Heart right ventricle (tissue), 16 donors: ENCODE results near the gene PRR11. TPM values are rescaled to one million over a fixed set of nuclear protein-coding genes. Genes with fewer than 3 reads are reported as not detected.

Source experiments
- ATAC-seq, 8 donors: fragments of 200-7000 bp; cut with Tn5 transposase; one replicate each; pipeline ENCODE4 v1.9.1; 2020; ENCODE audit warnings: mild to moderate bottlenecking in 8 of 8, moderate library complexity in 8 of 8, moderate number of reproducible peaks in 1 of 8
- DNase-seq, 2 donors: peaks; one replicate each; pipeline ENCODE4 v3.0.0-alpha.2; 2020
- H3K27ac ChIP-seq, 10 donors: fragments of 200-600 bp; sonication (generic) in 2 of 10; one replicate each; pipeline versions ENCODE4 v1.5.0 to v1.8.0; 2020 to 2022; ENCODE audit warnings: mild to moderate bottlenecking in 3 of 10
- H3K27me3 ChIP-seq, 7 donors: fragments of 200-600 bp; one replicate each; pipeline ENCODE4 v1.8.0; 2021 to 2022; ENCODE audit warnings: mild to moderate bottlenecking in 2 of 7
- H3K36me3 ChIP-seq, 9 donors: fragments of 200-600 bp; sonication (generic) in 1 of 9; one replicate each; pipeline versions ENCODE4 v1.5.0 to v1.8.0; 2020 to 2022; ENCODE audit warnings: mild to moderate bottlenecking in 2 of 9
- H3K4me1 ChIP-seq, 9 donors: fragments of 200-600 bp; sonication (generic) in 1 of 9; one replicate each; pipeline versions ENCODE4 v1.5.0 to v1.8.0; 2020 to 2022; ENCODE audit warnings: mild to moderate bottlenecking in 4 of 9
- H3K4me3 ChIP-seq, 10 donors: fragments of 200-600 bp; sonication (generic) in 2 of 10; one replicate each; pipeline versions ENCODE4 v1.5.0 to v1.8.0; 2020 to 2022; ENCODE audit warnings: mild to moderate bottlenecking in 7 of 10, moderate library complexity in 2 of 10
- H3K9me3 ChIP-seq, 11 donors: fragments of 200-600 bp in 10 of 11; sonication (generic) in 2 of 11; one replicate each; pipeline versions ENCODE4 v1.5.0 to v1.8.0; 2013 to 2022; ENCODE audit warnings: mild to moderate bottlenecking in 2 of 11, control low read depth in 1 of 11, moderate library complexity in 1 of 11
- WGBS, 2 donors: extraction: QIAGEN DNeasy Blood & Tissue Kit; methylation state at CpG; one replicate each; pipeline ENCODE4 v1.1.7; 2013; ENCODE audit warnings: inconsistent platforms in 1 of 2; 5-methylcytosine and 5-hydroxymethylcytosine counted together
- intact Hi-C, 10 donors: fragments of 100-400 bp; cut with DNase I; formaldehyde crosslinking; loops; one replicate each; pipeline versions ENCODE4 v1.11.1 to v1.14.2; 2022
- polyA plus RNA-seq, 2 donors: library from polyadenylated mRNA; stranded (reverse); fragments of 200-250 nt; gene quantifications; one replicate each; pipeline ENCODE4 v1.2.3, GENCODE V29; 2013
- total RNA-seq, 10 donors: library from RNA; stranded (reverse); fragmentation: NEBNext Ultra II Directional in 3 of 10; extraction: Animal tissue kit (Norgen Biotek cat#: 25700) in 3 of 10; gene quantifications; one replicate each; pipeline versions ENCODE4 v1.2.1 to v1.2.4, GENCODE V29; 2021 to 2023
- TF ChIP-seq, protein P1 (sequence below), 9 donors: fragments of 200-600 bp; sonication (generic) in 2 of 9; IDR thresholded peaks; one replicate each; pipeline versions ENCODE4 v1.5.0 to v1.8.0; 2021 to 2022; ENCODE audit warnings: antibody characterized with exemption in 9 of 9, mild to moderate bottlenecking in 5 of 9, moderate library complexity in 1 of 9
- donor health status: Arrhythmogenic right ventricular cardiomyopathy.
- donor health status: ischemic (EF 13 %, LVEDD 7.1; RV severe dilation, severe dysfunction).
- donor health status: healthy with polysubstance abuse.
- donor health status: DM: no; HTN: yes; CAD: no.
- donor health status: DM: no; HTN: no; CAD: no.
- donor health status: ischemic (EF 25% LVEDD 6.9; RV normal size, moderate dysfunction).
- donor health status: ischemic (EF 25% LVEDD 5.7; RV mildly dilated, moderate dysfunction).
- donor health status: healthy.
- donor health status: DM: yes; HTN: yes; CAD: no.
- donor health status: Ischemic cardiomyopathy.
- donor health status: ischemic (EF 35%, LVEDD 5.7; RV mildly dilated, moderate dysfunction).
- donor health status: nonischemic (EF 11% LVEDD 7.7; RV severe dilation, severe dysfunction).
- donor health status: DM: yes; HTN: yes; CAD: no.
- donor health status: PGD.
- donor health status: ischemic (EF 29% LVEDD 5.4; RV normal size, mild dysfunction).
- donor health status: nonischemic (EF 23%, LVEDD 6.1; RV moderate dilation, normal function).

The PRR11 gene
- total and polyA plus RNA-seq, 12 donors: 0.29 to 6.9 (median 1.1) TPM

DNA sequence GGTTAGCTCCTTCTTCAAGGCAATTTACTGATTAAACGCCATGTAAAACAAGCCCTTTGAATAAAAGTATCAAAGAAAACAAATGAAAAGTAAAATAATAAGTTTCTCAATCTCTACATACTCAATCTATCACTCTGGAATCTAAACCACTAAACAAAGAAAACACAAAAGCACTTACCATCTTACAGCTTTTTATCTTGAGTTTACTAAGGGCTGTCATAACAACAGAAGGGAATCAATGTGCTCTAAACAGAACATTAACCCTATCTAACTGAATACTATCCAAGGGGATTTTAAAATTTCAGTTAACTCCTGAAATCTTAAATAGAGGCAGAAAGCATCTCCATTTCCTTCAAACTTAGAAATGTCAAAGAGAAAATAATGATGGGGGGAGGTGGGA is 4.0 kb upstream of the PRR11 start:
- Histone ChIP-seq H3K9me3 (no peaks in the 10 kb centered on the region), H3K4me1 (peaks cover 0 to 38% (median 28%) of the 10 kb centered on the region in 9 donors), H3K4me3 (no peak overlapping the region), H3K27ac (no peak overlapping the region), H3K27me3 (no peaks in the 10 kb centered on the region), H3K36me3 (no peaks in the 10 kb centered on the region)
- intact Hi-C loops: loop anchor here in 2 of 10 donors (5.0 to 10.0 kb wide), 2 partner anchors 44 to 47 kb away; partner anchors contain the start of gene TRIM37 (in 2 of the 2)
- TF ChIP-seq, protein P1, sequence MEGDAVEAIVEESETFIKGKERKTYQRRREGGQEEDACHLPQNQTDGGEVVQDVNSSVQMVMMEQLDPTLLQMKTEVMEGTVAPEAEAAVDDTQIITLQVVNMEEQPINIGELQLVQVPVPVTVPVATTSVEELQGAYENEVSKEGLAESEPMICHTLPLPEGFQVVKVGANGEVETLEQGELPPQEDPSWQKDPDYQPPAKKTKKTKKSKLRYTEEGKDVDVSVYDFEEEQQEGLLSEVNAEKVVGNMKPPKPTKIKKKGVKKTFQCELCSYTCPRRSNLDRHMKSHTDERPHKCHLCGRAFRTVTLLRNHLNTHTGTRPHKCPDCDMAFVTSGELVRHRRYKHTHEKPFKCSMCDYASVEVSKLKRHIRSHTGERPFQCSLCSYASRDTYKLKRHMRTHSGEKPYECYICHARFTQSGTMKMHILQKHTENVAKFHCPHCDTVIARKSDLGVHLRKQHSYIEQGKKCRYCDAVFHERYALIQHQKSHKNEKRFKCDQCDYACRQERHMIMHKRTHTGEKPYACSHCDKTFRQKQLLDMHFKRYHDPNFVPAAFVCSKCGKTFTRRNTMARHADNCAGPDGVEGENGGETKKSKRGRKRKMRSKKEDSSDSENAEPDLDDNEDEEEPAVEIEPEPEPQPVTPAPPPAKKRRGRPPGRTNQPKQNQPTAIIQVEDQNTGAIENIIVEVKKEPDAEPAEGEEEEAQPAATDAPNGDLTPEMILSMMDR (IDR thresholded peaks at IDR 0.05): no peak
- no peak for ATAC-seq
- DNase-seq: no peak
- WGBS, 2 donors: 71 to 85% methylated on average over 1 of the region's 1 CpG

DNA sequence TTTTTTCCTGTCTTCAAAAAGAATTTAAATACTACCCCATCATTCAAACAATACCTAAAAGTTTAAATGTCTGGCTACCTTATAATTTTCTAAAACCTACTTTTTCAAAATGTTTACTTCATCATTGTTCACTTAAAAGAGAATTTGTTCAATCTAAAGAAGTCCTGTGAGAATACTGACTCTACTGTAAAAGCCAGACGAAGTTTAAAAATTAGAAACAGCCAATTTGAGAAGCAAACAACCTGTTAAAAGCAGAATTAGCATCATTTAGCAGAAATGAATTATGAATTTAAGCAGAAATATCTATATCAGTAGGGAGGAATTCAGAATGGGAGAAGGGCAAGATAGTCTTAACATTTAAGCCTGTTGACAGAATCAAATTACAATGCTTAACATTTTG is 2.6 kb upstream of the PRR11 start:
- TF ChIP-seq, protein P1 (IDR thresholded peaks at IDR 0.05): no peak
- ATAC-seq (no peak), DNase-seq (no peak)
- Histone ChIP-seq H3K9me3 (no peaks in the 10 kb centered on the region), H3K4me1 (peaks cover 0 to 44% (median 28%) of the 10 kb centered on the region in 9 donors), H3K27me3 (no peaks in the 10 kb centered on the region), H3K4me3 (peak overlapping the region in 2 of 10 donors; percentile 73 to 93), H3K27ac (peak overlapping the region in 1 of 10 donors; percentile 92), H3K36me3 (no peaks in the 10 kb centered on the region)
- intact Hi-C loops: loop anchor here in 2 of 10 donors (5.0 to 10.0 kb wide), 2 partner anchors 46 to 48 kb away; partner anchors contain the start of gene TRIM37 (in 2 of the 2)
- WGBS, 2 donors: 55 to 64% methylated on average over 1 of the region's 1 CpG

DNA sequence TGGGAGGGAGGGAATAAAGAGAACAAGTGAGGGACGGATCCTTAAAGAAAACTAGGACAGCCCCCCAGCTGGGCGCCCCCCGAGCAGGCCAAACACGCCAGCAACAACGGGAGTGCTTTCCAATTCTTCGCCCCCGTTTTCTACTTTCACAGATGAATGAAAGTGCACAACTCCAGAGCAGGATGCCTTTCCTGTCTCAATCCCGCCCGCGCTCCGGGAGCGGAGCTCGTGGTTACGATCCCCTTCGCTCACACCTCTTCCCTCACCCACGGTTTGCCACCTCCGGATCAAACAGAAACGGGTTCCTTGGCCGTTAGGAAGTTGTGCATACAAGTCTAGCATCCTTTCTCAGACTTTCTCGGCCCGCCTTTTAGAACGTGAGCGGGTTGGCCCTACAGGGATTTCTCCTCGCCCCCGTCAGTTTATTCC is 1.2 kb upstream of the PRR11 start:
- WGBS, 2 donors: 0 to 1% methylated on average over 25 of the region's 25 CpGs
- DNase-seq (peak; percentile 15 to 45), ATAC-seq (peak in 6 of 8 donors; percentile 1 to 21 (median 6))
- Histone ChIP-seq H3K9me3 (no peaks in the 10 kb centered on the region), H3K36me3 (no peaks in the 10 kb centered on the region), H3K27ac (peak overlapping the region; percentile 46 to 92 (median 88)), H3K4me3 (peak overlapping the region; percentile 44 to 93 (median 80)), H3K4me1 (peaks cover 0 to 44% (median 28%) of the 10 kb centered on the region in 9 donors), H3K27me3 (no peaks in the 10 kb centered on the region)
- TF ChIP-seq, protein P1 (IDR thresholded peaks at IDR 0.05): no peak
- intact Hi-C loops: loop anchor here in 4 of 10 donors (2.0 to 10.0 kb wide), 3 partner anchors 47 to 50 kb away; partner anchors contain the start of gene TRIM37 (in 4 of the 4)

DNA sequence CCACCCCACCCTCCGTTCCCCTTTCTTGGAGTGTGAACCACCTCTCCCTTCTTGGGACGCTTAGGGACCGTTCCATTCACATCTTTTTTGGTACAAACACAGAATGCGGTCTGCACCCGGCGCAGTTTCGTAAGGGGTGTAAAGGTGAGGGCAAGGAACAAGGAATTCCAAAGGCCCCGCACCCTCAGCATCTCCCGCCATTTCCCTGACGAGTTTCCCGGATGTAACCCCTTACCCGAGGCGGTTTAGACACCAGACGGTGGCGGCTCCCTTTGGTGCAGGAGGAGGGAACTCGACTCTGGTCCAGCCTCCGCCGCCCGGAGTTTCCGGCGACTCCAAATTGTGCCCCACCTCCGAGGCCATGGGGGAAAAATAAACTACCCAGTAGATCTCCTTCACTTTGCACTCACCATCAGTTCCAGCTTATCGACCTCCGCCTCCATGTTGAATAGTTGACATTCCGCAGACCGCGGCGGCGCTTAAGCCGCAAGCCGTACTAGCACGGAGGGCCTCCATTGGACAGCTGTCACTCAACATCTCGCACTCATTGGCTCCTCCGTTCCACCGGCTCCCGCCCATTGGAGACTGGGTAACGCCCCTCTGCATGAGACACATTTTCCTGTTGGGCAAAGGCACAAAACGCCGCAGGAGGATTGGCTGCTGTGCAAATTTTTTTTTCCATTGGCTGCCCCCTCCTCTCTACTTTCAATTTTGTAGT is 666 bp upstream of the PRR11 start, which contains the start of gene SKA2:
Gene SKA2, minus strand, starts transcription at position 466 of the 718 bp plus-strand sequence. Its CDS starts 23 bp downstream, at position 443.
- Histone ChIP-seq H3K9me3 (no peaks in the 10 kb centered on the region), H3K27me3 (no peaks in the 10 kb centered on the region), H3K36me3 (no peaks in the 10 kb centered on the region), H3K4me3 (peak within 1 kb of the TSS; percentile 44 to 93 (median 80)), H3K4me1 (peaks cover 0 to 49% (median 28%) of the 10 kb centered on the region in 9 donors), H3K27ac (peak within 1 kb of the TSS; percentile 46 to 92 (median 88))
- TF ChIP-seq, protein P1 (IDR thresholded peaks at IDR 0.05): no peak
- WGBS, 2 donors: 0% methylated on average over 39 of the region's 39 CpGs
- intact Hi-C loops: loop anchor here in 4 of 10 donors (1.0 to 10.0 kb wide), 5 partner anchors 48 to 637 kb away; partner anchors contain the start of genes TRIM37 (in 4 of the 4) and SMG8 (in 1 of the 4)
- ATAC-seq (peak; percentile 95 to 98 (median 97)), DNase-seq (peak; percentile 93 to 98)
